GM12891 (cell line): ENCODE measurements around the gene PSMB7.

Experiments used
- POLR2A ChIP-seq: IDR thresholded peaks from 2 replicates; pipeline ENCODE4 v1.6.1; 2011; ENCODE audit warnings: low read depth, low read length, control low read depth
- POLR2AphosphoS5 ChIP-seq: IDR thresholded peaks from 2 replicates; pipeline ENCODE4 v1.6.1; 2011; ENCODE audit warnings: low read depth, low read length, control low read depth
- POU2F2 ChIP-seq: IDR thresholded peaks from 2 replicates; pipeline ENCODE4 v1.6.1; 2011; ENCODE audit warnings: low read depth, mild to moderate bottlenecking, control low read depth, low read length, moderate library complexity

- TF ChIP-seq POLR2A, result no peak
- TF ChIP-seq POLR2AphosphoS5, result no peak
- no peak for TF ChIP-seq POU2F2
Measured at GRCh38 chr9:124363326-124364096, 51.7 kb downstream of the PSMB7 start.
